ENCODE data around the gene IGSF21. TPM values are rescaled to one million over a fixed set of nuclear protein-coding genes. Genes with fewer than 3 reads are reported as not detected.

The IGSF21 gene
- total RNA-seq, 2 experiments from 2014 or later: not detected

GRCh38 chr1:18376661-18377060 is 269.1 kb downstream of the IGSF21 start:
- no peaks in the 10 kb centered on the region for H3K36me3 Mint-ChIP-seq (ENCODE audit: low read depth)
- ChIA-PET POLR2A (no interaction called here), CTCF (no interaction called here)
- no peak overlapping the region for H3K27ac Mint-ChIP-seq
- H3K9me3 Mint-ChIP-seq: no peaks in the 10 kb centered on the region
- H3K4me3 Mint-ChIP-seq: no peak overlapping the region
- no peak for DNase-seq
- no peaks in the 10 kb centered on the region for H3K4me1 Mint-ChIP-seq
- no peaks in the 10 kb centered on the region for H3K27me3 Mint-ChIP-seq

GRCh38 chr1:18380288-18380687 is 272.7 kb downstream of the IGSF21 start:
- H3K4me3 Mint-ChIP-seq: no peak overlapping the region
- H3K4me1 Mint-ChIP-seq: no peaks in the 10 kb centered on the region
- H3K9me3 Mint-ChIP-seq: no peaks in the 10 kb centered on the region
- no peak overlapping the region for H3K27ac Mint-ChIP-seq
- H3K36me3 Mint-ChIP-seq (ENCODE audit: low read depth): no peaks in the 10 kb centered on the region
- POLR2A ChIA-PET: no interaction called here
- CTCF ChIA-PET: no interaction called here
- H3K27me3 Mint-ChIP-seq: peaks cover 6% of the 10 kb centered on the region
- DNase-seq: no peak

GRCh38 chr1:18384059-18384458 is 276.5 kb downstream of the IGSF21 start:
- Mint-ChIP-seq H3K4me1 (no peaks in the 10 kb centered on the region), H3K4me3 (no peak overlapping the region), H3K27ac (no peak overlapping the region), H3K9me3 (no peaks in the 10 kb centered on the region), H3K27me3 (peaks cover 17% of the 10 kb centered on the region), H3K36me3 (ENCODE audit: low read depth) (no peaks in the 10 kb centered on the region)
- POLR2A ChIA-PET: no interaction called here
- CTCF ChIA-PET: no interaction called here
- DNase-seq: no peak

GRCh38 chr1:18384471-18384870 is 276.9 kb downstream of the IGSF21 start:
- H3K36me3 Mint-ChIP-seq (ENCODE audit: low read depth): no peaks in the 10 kb centered on the region
- ChIA-PET POLR2A (no interaction called here), CTCF (no interaction called here)
- H3K27me3 Mint-ChIP-seq: peaks cover 17% of the 10 kb centered on the region
- no peaks in the 10 kb centered on the region for H3K4me1 Mint-ChIP-seq
- H3K27ac Mint-ChIP-seq: peak overlapping the region; percentile 2
- no peak overlapping the region for H3K4me3 Mint-ChIP-seq
- no peaks in the 10 kb centered on the region for H3K9me3 Mint-ChIP-seq
- no peak for DNase-seq

DNA sequence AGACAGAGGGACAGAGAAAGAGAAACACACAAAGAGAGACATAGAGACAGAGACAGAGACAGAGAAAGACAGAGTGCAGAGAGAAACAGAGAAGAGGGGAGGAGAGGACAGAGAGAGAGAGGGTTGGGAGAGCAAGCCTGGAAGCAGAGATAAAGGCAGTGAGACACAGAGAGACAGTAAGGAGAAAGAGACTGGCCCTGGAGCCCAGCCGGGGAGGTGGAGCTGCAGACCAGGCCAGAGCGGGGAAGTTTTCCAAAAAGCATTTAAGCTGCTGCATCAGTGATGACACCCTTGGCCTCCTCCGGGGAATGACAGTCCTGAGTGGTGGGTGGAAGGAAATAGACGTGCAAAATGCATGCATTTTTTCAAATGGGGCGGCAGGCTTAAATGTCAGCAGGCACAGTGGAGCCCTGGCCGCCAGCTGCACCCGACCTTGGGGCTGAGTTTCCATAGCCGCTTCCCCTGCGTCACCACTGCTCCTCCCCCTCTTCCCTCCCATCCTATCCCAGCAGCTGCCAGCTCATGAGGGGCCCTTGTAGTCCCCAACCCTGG is 277.7 kb downstream of the IGSF21 start:
- Mint-ChIP-seq H3K27me3 (peaks cover 17% of the 10 kb centered on the region), H3K27ac (no peak overlapping the region), H3K4me1 (no peaks in the 10 kb centered on the region), H3K4me3 (no peak overlapping the region), H3K9me3 (no peaks in the 10 kb centered on the region), H3K36me3 (ENCODE audit: low read depth) (no peaks in the 10 kb centered on the region)
- DNase-seq: no peak
- CTCF ChIA-PET: no interaction called here
- POLR2A ChIA-PET: no interaction called here

- CTCF ChIA-PET: no interaction called here
- H3K4me1 Mint-ChIP-seq: no peaks in the 10 kb centered on the region
- H3K27ac Mint-ChIP-seq: no peak overlapping the region
- H3K27me3 Mint-ChIP-seq: peaks cover 17% of the 10 kb centered on the region
- POLR2A ChIA-PET: no interaction called here
- H3K36me3 Mint-ChIP-seq (ENCODE audit: low read depth): no peaks in the 10 kb centered on the region
- no peak for DNase-seq
- H3K4me3 Mint-ChIP-seq: no peak overlapping the region
- no peaks in the 10 kb centered on the region for H3K9me3 Mint-ChIP-seq
Measured at GRCh38 chr1:18386591-18386990, 279.0 kb downstream of the IGSF21 start.

DNA sequence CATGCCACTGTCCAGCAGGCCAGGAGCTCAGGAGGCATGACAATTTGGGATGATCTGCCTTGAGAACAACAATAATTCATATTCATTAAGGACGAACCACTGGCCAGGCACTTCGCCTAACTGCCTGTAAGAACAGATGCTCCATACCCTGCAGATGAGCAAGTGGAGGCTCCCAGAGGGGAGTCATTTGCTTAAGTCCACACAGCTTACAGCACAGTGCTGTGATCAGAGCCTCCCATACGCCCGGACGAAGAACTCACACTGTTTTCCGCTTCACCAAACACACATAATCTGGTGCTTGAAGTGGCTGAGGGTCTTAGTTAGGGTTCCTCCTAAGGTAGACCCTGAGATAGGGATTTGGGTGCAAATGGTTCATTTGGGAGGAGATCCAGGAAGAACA is 279.7 kb downstream of the IGSF21 start:
- H3K4me1 Mint-ChIP-seq: no peaks in the 10 kb centered on the region
- H3K36me3 Mint-ChIP-seq (ENCODE audit: low read depth): no peaks in the 10 kb centered on the region
- ChIA-PET POLR2A (no interaction called here), CTCF (no interaction called here)
- no peak overlapping the region for H3K27ac Mint-ChIP-seq
- no peaks in the 10 kb centered on the region for H3K9me3 Mint-ChIP-seq
- H3K27me3 Mint-ChIP-seq: peaks cover 17% of the 10 kb centered on the region
- no peak overlapping the region for H3K4me3 Mint-ChIP-seq
- DNase-seq: no peak

- peaks cover 5% of the 10 kb centered on the region for H3K27me3 Mint-ChIP-seq
- H3K27ac Mint-ChIP-seq: no peak overlapping the region
- no peak overlapping the region for H3K4me3 Mint-ChIP-seq
Measured at GRCh38 chr1:18390953-18391352, 283.4 kb downstream of the IGSF21 start.

DNA sequence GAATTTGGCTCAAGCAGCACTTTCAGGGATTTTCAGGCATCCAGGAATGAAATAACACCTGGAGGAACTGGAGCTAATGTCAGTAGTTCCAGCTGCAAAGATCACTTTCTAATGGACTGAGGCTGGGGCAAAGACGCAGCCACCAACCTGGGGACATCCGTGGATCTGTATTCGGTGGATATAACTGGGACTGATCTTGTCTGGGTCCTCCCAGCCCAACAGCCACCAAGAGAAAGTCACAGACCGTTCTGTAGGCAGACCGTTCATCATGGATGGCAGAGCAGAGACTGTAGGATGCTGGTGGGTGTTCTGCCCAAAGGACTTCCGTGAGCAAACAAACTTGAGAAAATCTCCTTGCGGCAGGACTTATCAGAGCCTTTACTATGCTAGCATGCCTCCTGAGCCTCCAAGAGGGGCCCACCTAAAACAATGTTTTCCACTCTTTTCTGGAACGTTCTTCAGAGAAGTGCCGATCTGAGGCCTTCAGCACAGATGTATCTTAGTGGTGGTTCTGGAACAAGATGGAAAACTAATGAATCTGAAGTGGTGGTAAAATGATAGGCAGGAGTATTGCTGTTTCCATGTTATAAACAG is 287.1 kb downstream of the IGSF21 start:
- CTCF ChIA-PET: no interaction called here
- H3K4me1 Mint-ChIP-seq: no peaks in the 10 kb centered on the region
- H3K27ac Mint-ChIP-seq: no peak overlapping the region
- POLR2A ChIA-PET: no interaction called here
- H3K9me3 Mint-ChIP-seq: no peaks in the 10 kb centered on the region
- no peak overlapping the region for H3K4me3 Mint-ChIP-seq
- H3K36me3 Mint-ChIP-seq (ENCODE audit: low read depth): no peaks in the 10 kb centered on the region
- H3K27me3 Mint-ChIP-seq: no peaks in the 10 kb centered on the region
- DNase-seq: no peak

More at GRCh38 chr1:18390953-18391352, 283.4 kb downstream of the IGSF21 start:
- Mint-ChIP-seq H3K9me3 (no peaks in the 10 kb centered on the region), H3K4me1 (no peaks in the 10 kb centered on the region), H3K36me3 (ENCODE audit: low read depth) (no peaks in the 10 kb centered on the region)
- ChIA-PET CTCF (no interaction called here), POLR2A (no interaction called here)
- no peak for DNase-seq

GRCh38 chr1:18396247-18396980 is 288.8 kb downstream of the IGSF21 start:
- Mint-ChIP-seq H3K27me3 (no peaks in the 10 kb centered on the region), H3K4me3 (no peak overlapping the region), H3K4me1 (no peaks in the 10 kb centered on the region), H3K27ac (no peak overlapping the region), H3K9me3 (no peaks in the 10 kb centered on the region), H3K36me3 (ENCODE audit: low read depth) (no peaks in the 10 kb centered on the region)
- CTCF ChIA-PET: no interaction called here
- DNase-seq: no peak
- POLR2A ChIA-PET: no interaction called here

GRCh38 chr1:18397641-18398040 is 290.0 kb downstream of the IGSF21 start:
- no peak overlapping the region for H3K4me3 Mint-ChIP-seq
- no peaks in the 10 kb centered on the region for H3K4me1 Mint-ChIP-seq
- ChIA-PET POLR2A (no interaction called here), CTCF (no interaction called here)
- no peaks in the 10 kb centered on the region for H3K9me3 Mint-ChIP-seq
- no peak for DNase-seq
- H3K27ac Mint-ChIP-seq: no peak overlapping the region
- H3K27me3 Mint-ChIP-seq: no peaks in the 10 kb centered on the region
- no peaks in the 10 kb centered on the region for H3K36me3 Mint-ChIP-seq (ENCODE audit: low read depth)

- Mint-ChIP-seq H3K9me3 (no peaks in the 10 kb centered on the region), H3K27ac (no peak overlapping the region), H3K27me3 (no peaks in the 10 kb centered on the region), H3K36me3 (ENCODE audit: low read depth) (no peaks in the 10 kb centered on the region), H3K4me1 (no peaks in the 10 kb centered on the region), H3K4me3 (no peak overlapping the region)
- CTCF ChIA-PET: no interaction called here
- POLR2A ChIA-PET: no interaction called here
- DNase-seq: no peak
Measured at GRCh38 chr1:18398791-18399530, 291.4 kb downstream of the IGSF21 start.

- Mint-ChIP-seq H3K9me3 (no peaks in the 10 kb centered on the region), H3K36me3 (ENCODE audit: low read depth) (no peaks in the 10 kb centered on the region), H3K27ac (no peak overlapping the region), H3K4me1 (no peaks in the 10 kb centered on the region), H3K27me3 (no peaks in the 10 kb centered on the region), H3K4me3 (no peak overlapping the region)
- no peak for DNase-seq
- ChIA-PET CTCF (interaction anchor here (0.6 to 0.7 kb wide), 2 partner anchors 189 to 1151 kb away, joined by 3 read pairs; no protein-coding TSS in a partner anchor), POLR2A (no interaction called here)
Measured at GRCh38 chr1:18400347-18401102, 292.9 kb downstream of the IGSF21 start.
